ENCODE results near the gene EMILIN3.

DNA sequence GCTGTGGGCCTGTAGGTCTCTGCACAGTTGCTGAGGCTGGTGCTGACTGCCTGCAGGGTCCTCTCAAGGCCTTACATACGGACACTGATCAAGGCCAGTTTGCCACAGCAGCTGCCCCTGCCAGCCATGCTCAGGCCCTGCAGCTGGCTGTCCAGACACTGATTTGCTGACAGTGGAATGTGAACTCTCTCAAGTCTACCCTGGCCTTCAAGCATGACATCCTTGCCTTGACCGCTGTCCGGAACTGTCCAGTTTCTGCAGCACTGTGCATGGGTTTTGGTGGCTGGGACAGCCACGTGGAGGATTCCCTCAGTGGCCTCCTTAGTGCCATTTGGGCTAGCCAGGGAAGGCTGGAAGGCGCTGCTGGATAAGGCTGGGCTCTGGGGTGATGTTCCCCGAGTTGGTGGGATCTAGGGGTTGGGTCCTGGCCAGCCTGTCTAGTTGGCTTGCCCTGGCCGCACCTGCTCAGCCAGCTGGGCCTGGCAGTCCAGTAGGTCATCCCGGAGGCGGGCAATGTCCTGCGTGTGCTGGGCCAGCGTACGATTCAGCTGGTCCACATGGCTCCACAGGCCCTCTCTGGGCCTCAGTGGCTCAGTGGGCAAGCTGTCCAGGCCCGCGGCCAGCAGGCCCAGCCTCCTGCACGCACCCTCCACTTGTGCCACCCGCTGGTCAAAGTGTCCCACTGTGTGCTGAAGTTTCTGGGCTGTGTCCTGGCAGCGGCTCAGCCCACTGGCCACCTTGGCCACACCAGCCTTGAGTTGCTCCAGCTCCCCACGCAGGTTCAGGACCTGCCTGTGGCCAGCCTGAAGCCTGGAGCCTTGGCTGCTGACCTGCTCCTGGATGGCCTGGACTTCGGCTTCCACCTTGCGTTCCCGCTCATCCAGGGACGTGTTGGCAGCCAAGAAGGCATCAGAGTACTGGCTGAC lies 5.5 kb downstream of the EMILIN3 start:
- TF ChIP-seq EZH2 (IDR thresholded peaks at IDR 0.05): no peak
- TF ChIP-seq POLR2AphosphoS5 (IDR thresholded peaks at IDR 0.05; ENCODE audit: borderline replicate concordance, low read depth, low read length): no peak
- TF ChIP-seq FOXP2 (optimal IDR thresholded peaks at IDR 0.05; ENCODE audit: control extremely low read depth, extremely low read length, insufficient read depth): no peak
